H1 (cell line): ENCODE data around the gene PPCDC. TPM values are rescaled to one million over a fixed set of nuclear protein-coding genes. Genes with fewer than 3 reads are reported as not detected.

Experiments used
- CTCF ChIA-PET: fragments of 300-600 bp; sonication (Branson Sonifier 250); formaldehyde crosslinking; loops from one replicate; lab custom pipeline; 2021; ENCODE audit not compliant: partially characterized antibody; lab: Charles Lee
- POLR2A ChIA-PET: fragments of 300-600 bp; sonication (Branson Sonifier 250); formaldehyde crosslinking; loops from one replicate; lab custom pipeline; 2021; ENCODE audit warnings: inconsistent platforms; ENCODE audit not compliant: partially characterized antibody; lab: Charles Lee
- DNase-seq, 2 experiments: peaks; one replicate each; pipeline versions ENCODE4 v3.0.0 to v3.0.0-alpha.2; 2010 to 2022; ENCODE audit warnings: low spot score in 2 of 2, low read depth in 1 of 2, mixed read lengths in 1 of 2
- FAIRE-seq: peaks from 2 replicates; lab custom pipeline; 2011; peaks lifted over from hg19 to GRCh38; lab: Jason Lieb, UNC
- H2AFZ ChIP-seq: 2 replicates; pipeline ENCODE4 v1.8.1; 2012; ENCODE audit warnings: low read length, inconsistent platforms
- H2AK5ac ChIP-seq: 2 replicates; pipeline ENCODE4 v1.6.1; 2013; ENCODE audit warnings: low read depth, low read length
- H2BK120ac ChIP-seq: replicated peaks from 2 replicates; pipeline ENCODE3; 2013; ENCODE audit warnings: low read depth, low read length, inconsistent platforms
- H2BK12ac ChIP-seq: 2 replicates; pipeline ENCODE4 v1.6.1; 2013; ENCODE audit warnings: low read depth, low read length
- H2BK15ac ChIP-seq: 2 replicates; pipeline ENCODE4 v1.6.1; 2013; ENCODE audit warnings: low read length
- H2BK20ac ChIP-seq: 2 replicates; pipeline ENCODE4 v1.6.1; 2013; ENCODE audit warnings: low read length
- H2BK5ac ChIP-seq: 2 replicates; pipeline ENCODE4 v1.6.1; 2013; ENCODE audit warnings: low read depth, low read length
- H3K14ac ChIP-seq: 2 replicates; pipeline ENCODE4 v1.6.1; 2013; ENCODE audit warnings: inconsistent platforms; ENCODE audit not compliant: insufficient read length
- H3K18ac ChIP-seq: 2 replicates; pipeline ENCODE4 v1.6.1; 2013; ENCODE audit warnings: low read length; ENCODE audit errors: extremely low read depth
- H3K23ac ChIP-seq: 2 replicates; pipeline ENCODE4 v1.6.1; 2013; ENCODE audit warnings: inconsistent platforms; ENCODE audit not compliant: insufficient read length
- H3K23me2 ChIP-seq: 2 replicates; pipeline ENCODE4 v1.6.1; 2013; ENCODE audit warnings: low read depth, low read length
- H3K27ac ChIP-seq: 2 replicates; pipeline ENCODE4 v1.6.1; 2011; ENCODE audit warnings: low read depth, low read length, inconsistent platforms
- H3K27me3 ChIP-seq, 4 experiments: replicated peaks in 1 of 4; 1 replicate in 1 of 4; 2 replicates in 3 of 4; pipeline versions ENCODE4 v1.6.1 to v1.8.1; 2011 to 2013; ENCODE audit warnings: low read length in 3 of 4, mild to moderate bottlenecking in 3 of 4, inconsistent platforms in 2 of 4, mixed read lengths in 2 of 4, moderate library complexity in 1 of 4; ENCODE audit not compliant: control insufficient read depth in 3 of 4, insufficient read depth in 3 of 4; ENCODE audit errors: extremely low read depth in 1 of 4
- H3K36me3 ChIP-seq, 4 experiments: 2 replicates each; pipeline versions ENCODE4 v1.6.1 to v1.8.1; 2011 to 2013; ENCODE audit warnings: mild to moderate bottlenecking in 4 of 4, low read length in 3 of 4, moderate library complexity in 2 of 4, control low read depth in 1 of 4, inconsistent platforms in 1 of 4; ENCODE audit not compliant: insufficient read depth in 4 of 4, control insufficient read depth in 2 of 4
- H3K4ac ChIP-seq: replicated peaks from 2 replicates; pipeline ENCODE3; 2013; ENCODE audit warnings: low read length, low read depth, mixed read lengths, inconsistent platforms; ENCODE audit not compliant: insufficient read length
- H3K4me1 ChIP-seq, 4 experiments: replicated peaks in 1 of 4; 1 replicate in 1 of 4; 2 replicates in 3 of 4; pipeline versions ENCODE4 v1.6.1 to v1.8.1; 2011 to 2013; ENCODE audit warnings: low read length in 3 of 4, inconsistent platforms in 2 of 4, mixed read lengths in 1 of 4; ENCODE audit not compliant: insufficient read depth in 4 of 4, control insufficient read depth in 3 of 4
- H3K4me2 ChIP-seq, 2 experiments: 2 replicates each; pipeline versions ENCODE4 v1.6.1 to v1.8.1; 2011 to 2013; ENCODE audit warnings: low read depth in 2 of 2, low read length in 2 of 2, control low read depth in 1 of 2, inconsistent platforms in 1 of 2, mild to moderate bottlenecking in 1 of 2; ENCODE audit not compliant: insufficient read depth in 1 of 2
- H3K4me3 ChIP-seq, 4 experiments: fragments of 200-600, 300-600 bp in 1 of 4; sonication (generic), shearing (Covaris generic), sonication (Bioruptor Twin) in 1 of 4; 2 replicates each; pipeline versions ENCODE4 v1.5.1 to v1.8.1; 2011 to 2016; ENCODE audit warnings: low read length in 4 of 4, low read depth in 3 of 4, control low read depth in 2 of 4, inconsistent platforms in 2 of 4, mild to moderate bottlenecking in 2 of 4, mixed read lengths in 1 of 4, moderate library complexity in 1 of 4; ENCODE audit not compliant: insufficient read depth in 2 of 4; ENCODE audit errors: extremely low read depth in 1 of 4
- H3K56ac ChIP-seq: replicated peaks from 2 replicates; pipeline ENCODE3; 2013; ENCODE audit warnings: low read depth, mild to moderate bottlenecking, mixed read lengths, low read length, inconsistent platforms; ENCODE audit not compliant: insufficient read length
- H3K79me1 ChIP-seq: 2 replicates; pipeline ENCODE4 v1.6.1; 2013; ENCODE audit warnings: low read depth, low read length, control low read depth
- H3K79me2 ChIP-seq, 2 experiments: 2 replicates each; pipeline versions ENCODE4 v1.6.1 to v1.8.1; 2012 to 2013; ENCODE audit warnings: low read length in 2 of 2, mild to moderate bottlenecking in 2 of 2, inconsistent platforms in 1 of 2; ENCODE audit not compliant: insufficient read depth in 2 of 2, control insufficient read depth in 1 of 2
- H3K9ac ChIP-seq, 4 experiments: replicated peaks in 1 of 4; 1 replicate in 1 of 4; 2 replicates in 3 of 4; pipeline versions ENCODE4 v1.6.1 to v1.8.1; 2011 to 2013; ENCODE audit warnings: low read depth in 3 of 4, low read length in 3 of 4, control low read depth in 2 of 4, mild to moderate bottlenecking in 2 of 4, moderate library complexity in 2 of 4, inconsistent platforms in 1 of 4; ENCODE audit errors: extremely low read depth in 1 of 4
- H3K9me3 ChIP-seq, 2 experiments: 2 replicates each; pipeline versions ENCODE4 v1.6.1 to v1.8.1; 2012 to 2013; ENCODE audit warnings: mild to moderate bottlenecking in 2 of 2, moderate library complexity in 2 of 2, control low read depth in 1 of 2, inconsistent platforms in 1 of 2, low read depth in 1 of 2, low read length in 1 of 2, mixed read lengths in 1 of 2; ENCODE audit not compliant: insufficient read depth in 2 of 2
- H4K20me1 ChIP-seq, 2 experiments: replicated peaks in 1 of 2; 2 replicates each; pipeline versions ENCODE3 to v1.8.1; 2011 to 2013; ENCODE audit warnings: inconsistent platforms in 2 of 2, low read length in 2 of 2, mild to moderate bottlenecking in 1 of 2; ENCODE audit not compliant: insufficient read depth in 2 of 2, control insufficient read depth in 1 of 2
- H4K5ac ChIP-seq: 2 replicates; pipeline ENCODE4 v1.6.1; 2013; ENCODE audit warnings: low read length, low read depth, mixed read lengths, inconsistent platforms; ENCODE audit not compliant: insufficient read length
- H4K8ac ChIP-seq: 2 replicates; pipeline ENCODE4 v1.8.0; 2013; ENCODE audit warnings: mild to moderate bottlenecking, moderate library complexity, low read length, inconsistent platforms; ENCODE audit not compliant: insufficient read depth; ENCODE audit errors: extremely low read depth
- H4K91ac ChIP-seq: replicated peaks from 2 replicates; pipeline ENCODE3; 2013; ENCODE audit warnings: low read length, mixed read lengths, inconsistent platforms; ENCODE audit not compliant: insufficient read length
- WGBS, 2 experiments: shearing (Covaris generic) in 1 of 2; methylation state at CpG; one replicate each; pipeline versions ENCODE4 v1.1.6 to v1.1.7; 2013 to 2015; ENCODE audit warnings: low lambda C conversion rate in 2 of 2, mixed read lengths in 2 of 2, inconsistent platforms in 1 of 2, low coverage in 1 of 2, missing lambda C conversion rate in 1 of 2; ENCODE audit not compliant: insufficient replicate concordance in 2 of 2, insufficient coverage in 1 of 2, insufficient read length in 1 of 2; ENCODE audit errors: extremely low coverage in 1 of 2, missing lambda C conversion rate in 1 of 2; 5-methylcytosine and 5-hydroxymethylcytosine counted together
- polyA plus RNA-seq, 7 experiments: library from polyadenylated mRNA; depleted of rRNA in 3 of 7; stranded (reverse) in 5 of 7; unstranded in 2 of 7; fragments of >200 nt in 5 of 7; fragments of 200-250 nt in 2 of 7; gene quantifications; 1 replicate in 5 of 7; 2 replicates in 1 of 7; 4 replicates in 1 of 7; pipeline versions ENCODE4 v1.2.1 to v1.2.3, GENCODE V29; 2011 to 2013; ENCODE audit warnings: missing spikeins in 2 of 7, mixed read lengths in 2 of 7
- total RNA-seq: library from RNA; stranded (reverse); fragmentation: NEBNext Ultra II Directional; extraction: Animal tissue kit (Norgen Biotek cat#: 25700); gene quantifications from 2 replicates; pipeline ENCODE4 v1.2.1, GENCODE V29; 2021

The PPCDC gene
- total and polyA plus RNA-seq, 2 of the 8 experiments (the other 6 are each of a cell fraction or from before 2014, with no cell fraction given): 11.3 to 29.7 TPM

- 96% methylated on average over 5 of the region's 5 CpGs; no CpG with 5 or more reads in 1 of the 2 experiments for WGBS, 2 experiments
- POLR2A ChIA-PET: no interaction called here
- Histone ChIP-seq H3K4me3 (no peak overlapping the region), H4K8ac (peak overlapping the region; percentile 28; the same call in 1 of the 2 replicates), H4K5ac (no peak overlapping the region), H4K20me1 (no peaks in the 10 kb centered on the region), H3K27ac (no peak overlapping the region), H3K23ac (no peak overlapping the region), H3K79me2 (no peaks in the 10 kb centered on the region), H3K4me1 (no peaks in the 10 kb centered on the region; a peak in 1 of 7 replicates), H4K91ac (no peak overlapping the region), H3K23me2 (no peaks in the 10 kb centered on the region), H2AK5ac (no peak overlapping the region), H3K9ac (no peak overlapping the region), H3K9me3 (no peaks in the 10 kb centered on the region), H2BK5ac (no peak overlapping the region), H2BK12ac (no peak overlapping the region), H3K56ac (no peak overlapping the region), H2BK15ac (no peak overlapping the region), H2BK20ac (no peak overlapping the region), H3K4ac (no peak overlapping the region), H3K14ac (no peak overlapping the region), H2BK120ac (no peak overlapping the region), H3K18ac (no peak overlapping the region), H2AFZ (no peak overlapping the region), H3K36me3 (no peaks in the 10 kb centered on the region), H3K79me1 (no peaks in the 10 kb centered on the region), H3K27me3 (no peaks in the 10 kb centered on the region; a peak in 1 of 7 replicates), H3K4me2 (no peak overlapping the region)
- FAIRE-seq (no peak), DNase-seq (no peak)
- CTCF ChIA-PET: no interaction called here
Observed at GRCh38 chr15:75059607-75060006, 36.2 kb downstream of the PPCDC start.
